K562 (cell line): Measurements from ENCODE around the gene PHKG2. TPM values are rescaled to one million over a fixed set of nuclear protein-coding genes. Genes with fewer than 3 reads are reported as not detected.
A peak's percentile ranks its signal among the peaks of the same experiment; 100 is the strongest.

Experiments used
- DPF2 ChIP-seq: fragments of 450-650 bp; IDR thresholded peaks from 2 replicates; pipeline ENCODE4 v1.6.1; 2016
- HDAC6 ChIP-seq: IDR thresholded peaks from 2 replicates; pipeline ENCODE4 v1.6.1; 2012; ENCODE audit warnings: low read depth, mild to moderate bottlenecking, control low read depth, inconsistent platforms, low read length, moderate library complexity
- HNRNPH1 ChIP-seq: fragments of 200-400 bp; formaldehyde crosslinking; optimal IDR thresholded peaks from 2 replicates; pipeline ENCODE3; 2017; ENCODE audit warnings: low read depth, mild to moderate bottlenecking, low read length, moderate library complexity
- HNRNPK ChIP-seq: fragments of 200-400 bp; formaldehyde crosslinking; IDR thresholded peaks from one replicate; pipeline ENCODE4 v1.6.1; 2018; ENCODE audit warnings: mild to moderate bottlenecking, low read depth, low read length; ENCODE audit not compliant: poor library complexity, severe bottlenecking
- HNRNPUL1 ChIP-seq: fragments of 200-400 bp; formaldehyde crosslinking; IDR thresholded peaks from 2 replicates; pipeline ENCODE4 v1.6.1; 2017; ENCODE audit warnings: low read length
- KLF6 ChIP-seq: fragments of 250-450 bp; sonication (Bioruptor Pico); IDR thresholded peaks from 2 replicates; pipeline ENCODE4 v1.4.0; 2020; ENCODE audit warnings: mild to moderate bottlenecking, moderate library complexity, borderline replicate concordance
- MCM7 ChIP-seq, 2 experiments: fragments of 450-650 bp; IDR thresholded peaks; 2 replicates each; pipeline ENCODE4 v1.6.1; 2016 to 2018
- SMAD4 ChIP-seq: fragments of 250-450 bp; sonication (Bioruptor Pico); conservative IDR thresholded peaks from 2 replicates; pipeline ENCODE4 v1.8.0; 2021; ENCODE audit warnings: inconsistent platforms, mild to moderate bottlenecking, moderate library complexity
- SMARCC2 ChIP-seq: fragments of 450-650 bp; IDR thresholded peaks from 2 replicates; pipeline ENCODE4 v1.6.1; 2017; ENCODE audit warnings: antibody characterized with exemption, moderate library complexity, mild to moderate bottlenecking, low read depth
- TCF7L2 ChIP-seq: fragments of 150-350 bp; IDR thresholded peaks from 2 replicates; pipeline ENCODE4 v1.6.1; 2016; ENCODE audit warnings: low read depth, mild to moderate bottlenecking, low read length, moderate library complexity
- TSC22D4 ChIP-seq: fragments of 450-650 bp; IDR thresholded peaks from 2 replicates; pipeline ENCODE4 v1.6.1; 2016; ENCODE audit warnings: missing genetic modification characterization, missing biosample characterization, control low read depth
- ZBTB17 ChIP-seq: fragments of 450-650 bp; formaldehyde crosslinking; IDR thresholded peaks from 2 replicates; pipeline ENCODE4 v1.4.0; 2020; ENCODE audit warnings: mild to moderate bottlenecking
- ZNF561 ChIP-seq: fragments of 450-650 bp; formaldehyde crosslinking; conservative IDR thresholded peaks from 2 replicates; pipeline ENCODE4 v1.4.0; 2020; ENCODE audit warnings: mild to moderate bottlenecking, moderate library complexity
- polyA plus RNA-seq, 8 experiments: library from polyadenylated mRNA; depleted of rRNA in 4 of 8; stranded (reverse) in 5 of 8; unstranded in 3 of 8; fragments of >200 nt; fragmentation: Nextera tagmentation in 2 of 8; fragmentation: Illumina TruSeq in 1 of 8; extraction: Ambion mirVana in 2 of 8; extraction: Trizol in 1 of 8; gene quantifications; 2 replicates each; pipeline versions ENCODE4 v1.2.1 to v1.2.3, GENCODE V29; 2011 to 2014; ENCODE audit warnings: inconsistent platforms in 1 of 8, missing spikeins in 1 of 8
- total RNA-seq, 7 experiments: library from RNA; depleted of rRNA in 6 of 7; stranded (reverse); fragments of >200 nt in 6 of 7; fragmentation: Illumina TruSeq in 2 of 7; extraction: Trizol in 2 of 7; gene quantifications; 2 replicates each; pipeline versions ENCODE4 v1.2.1 to v1.2.3, GENCODE V29; 2011 to 2021; ENCODE audit warnings: low replicate concordance in 1 of 7
- TF ChIP-seq, protein P1 (sequence below): sonication (generic); formaldehyde crosslinking; IDR thresholded peaks from 2 replicates; pipeline ENCODE4 v1.8.0; 2022; ENCODE audit warnings: mild to moderate bottlenecking, low read depth, missing genetic modification reagents
- TF ChIP-seq, protein P2 (sequence below), 3 experiments: fragments of 200-800 bp in 1 of 3; sonication (Bioruptor generic) in 1 of 3; sonication (generic) in 1 of 3; formaldehyde crosslinking in 1 of 3; IDR thresholded peaks; 2 replicates each; pipeline versions ENCODE4 v1.6.1 to v1.8.0; 2016 to 2022; ENCODE audit warnings: mild to moderate bottlenecking in 2 of 3, missing compliant biosample characterization in 2 of 3, missing genetic modification characterization in 2 of 3, missing genetic modification reagents in 1 of 3
- TF ChIP-seq, protein P3 (sequence below): sonication (generic); formaldehyde crosslinking; IDR thresholded peaks from 2 replicates; pipeline ENCODE4 v1.8.0; 2022; ENCODE audit warnings: mild to moderate bottlenecking, missing genetic modification reagents, borderline replicate concordance
- TF ChIP-seq, protein P4 (sequence below): fragments of 200-800 bp; sonication (Bioruptor generic); IDR thresholded peaks from 2 replicates; pipeline ENCODE4 v1.6.1; 2016; ENCODE audit warnings: missing genetic modification characterization, missing compliant biosample characterization

Gene PHKG2
- total and polyA plus RNA-seq, 9 of the 15 experiments (the other 6 are each of a cell fraction or from before 2014, with no cell fraction given), result 5.8 to 54.2 (median 30.7) TPM

DNA sequence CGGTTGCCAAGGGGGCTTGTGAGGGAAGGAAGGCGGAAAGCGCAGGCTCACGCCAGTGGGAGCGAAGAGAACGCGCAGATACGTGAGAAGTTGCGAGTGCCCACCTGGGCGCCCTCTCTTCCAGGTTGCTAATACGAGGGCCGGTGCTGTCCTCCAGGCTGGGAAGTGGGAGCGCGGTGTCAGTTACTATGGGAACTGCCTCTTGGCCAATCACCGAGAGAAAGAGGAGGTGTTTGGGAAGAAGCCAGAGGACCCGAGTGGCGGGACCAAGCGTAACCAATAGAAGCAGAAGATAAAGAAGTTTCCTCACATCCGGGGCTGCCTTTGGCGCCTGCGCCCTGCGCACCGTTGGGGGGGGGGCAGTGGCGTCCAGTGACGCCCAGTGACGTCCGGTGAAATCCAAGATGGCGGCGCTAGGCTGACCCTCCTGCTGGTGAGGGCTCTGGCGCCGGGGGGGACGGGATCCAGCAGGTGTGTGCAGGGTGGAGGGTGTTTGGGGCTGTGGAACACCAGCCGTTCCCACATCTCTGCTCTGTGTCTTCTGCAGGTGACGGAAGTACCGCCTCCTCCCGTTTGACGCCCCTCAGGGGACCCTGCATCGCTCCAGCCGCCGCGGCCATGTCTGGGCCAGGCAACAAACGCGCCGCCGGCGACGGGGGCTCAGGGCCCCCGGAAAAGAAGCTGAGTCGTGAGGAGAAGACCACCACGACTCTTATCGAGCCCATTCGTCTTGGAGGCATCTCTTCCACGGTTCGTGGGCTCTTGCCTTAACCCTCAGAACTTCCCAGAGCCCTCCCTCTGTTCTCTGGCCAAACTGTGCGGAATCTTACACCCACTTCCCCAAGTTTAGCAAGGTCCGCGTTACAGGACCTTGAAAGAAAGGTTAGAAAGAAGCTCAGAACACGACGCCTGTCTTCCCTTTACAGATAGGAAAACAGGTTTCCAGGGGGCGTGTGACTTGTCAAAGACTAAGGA is 14.0 kb downstream of the PHKG2 start, which contains the start of the genes CFAP119 and RNF40 (continued):
- TF ChIP-seq, protein P1, sequence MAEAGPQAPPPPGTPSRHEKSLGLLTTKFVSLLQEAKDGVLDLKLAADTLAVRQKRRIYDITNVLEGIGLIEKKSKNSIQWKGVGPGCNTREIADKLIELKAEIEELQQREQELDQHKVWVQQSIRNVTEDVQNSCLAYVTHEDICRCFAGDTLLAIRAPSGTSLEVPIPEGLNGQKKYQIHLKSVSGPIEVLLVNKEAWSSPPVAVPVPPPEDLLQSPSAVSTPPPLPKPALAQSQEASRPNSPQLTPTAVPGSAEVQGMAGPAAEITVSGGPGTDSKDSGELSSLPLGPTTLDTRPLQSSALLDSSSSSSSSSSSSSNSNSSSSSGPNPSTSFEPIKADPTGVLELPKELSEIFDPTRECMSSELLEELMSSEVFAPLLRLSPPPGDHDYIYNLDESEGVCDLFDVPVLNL (CRISPR knock-in tag), result no peak
- TF ChIP-seq SMAD4 (CRISPR knock-in tag), result no peak
- no peak for TF ChIP-seq TCF7L2
- no peak for TF ChIP-seq SMARCC2
- no peak for TF ChIP-seq HNRNPUL1
- TF ChIP-seq, protein P2, sequence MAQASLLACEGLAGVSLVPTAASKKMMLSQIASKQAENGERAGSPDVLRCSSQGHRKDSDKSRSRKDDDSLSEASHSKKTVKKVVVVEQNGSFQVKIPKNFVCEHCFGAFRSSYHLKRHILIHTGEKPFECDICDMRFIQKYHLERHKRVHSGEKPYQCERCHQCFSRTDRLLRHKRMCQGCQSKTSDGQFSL (CRISPR knock-in tag; IDR thresholded peaks at IDR 0.05), result peak; percentile 96
- TF ChIP-seq, protein P2 (tag; IDR thresholded peaks at IDR 0.05), result peak in 1 of 2 experiments; percentile 73; a peak in 1 of 4 replicates
- TF ChIP-seq DPF2, result no peak
- peak; percentile 55; the same call in 1 of the 2 replicates for TF ChIP-seq ZBTB17 (CRISPR knock-in tag)
- TF ChIP-seq HNRNPK, result no peak
- TF ChIP-seq HNRNPH1, result no peak
- TF ChIP-seq KLF6 (CRISPR knock-in tag), result no peak
- TF ChIP-seq MCM7 (IDR thresholded peaks at IDR 0.05), result no peak
- TF ChIP-seq, protein P3, sequence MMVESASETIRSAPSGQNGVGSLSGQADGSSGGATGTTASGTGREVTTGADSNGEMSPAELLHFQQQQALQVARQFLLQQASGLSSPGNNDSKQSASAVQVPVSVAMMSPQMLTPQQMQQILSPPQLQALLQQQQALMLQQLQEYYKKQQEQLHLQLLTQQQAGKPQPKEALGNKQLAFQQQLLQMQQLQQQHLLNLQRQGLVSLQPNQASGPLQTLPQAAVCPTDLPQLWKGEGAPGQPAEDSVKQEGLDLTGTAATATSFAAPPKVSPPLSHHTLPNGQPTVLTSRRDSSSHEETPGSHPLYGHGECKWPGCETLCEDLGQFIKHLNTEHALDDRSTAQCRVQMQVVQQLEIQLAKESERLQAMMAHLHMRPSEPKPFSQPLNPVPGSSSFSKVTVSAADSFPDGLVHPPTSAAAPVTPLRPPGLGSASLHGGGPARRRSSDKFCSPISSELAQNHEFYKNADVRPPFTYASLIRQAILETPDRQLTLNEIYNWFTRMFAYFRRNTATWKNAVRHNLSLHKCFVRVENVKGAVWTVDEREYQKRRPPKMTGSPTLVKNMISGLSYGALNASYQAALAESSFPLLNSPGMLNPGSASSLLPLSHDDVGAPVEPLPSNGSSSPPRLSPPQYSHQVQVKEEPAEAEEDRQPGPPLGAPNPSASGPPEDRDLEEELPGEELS, result no peak
- no peak for TF ChIP-seq TSC22D4 (tag)
- no peak for TF ChIP-seq HDAC6
- no peak for TF ChIP-seq ZNF561 (CRISPR knock-in tag)
- TF ChIP-seq, protein P4, sequence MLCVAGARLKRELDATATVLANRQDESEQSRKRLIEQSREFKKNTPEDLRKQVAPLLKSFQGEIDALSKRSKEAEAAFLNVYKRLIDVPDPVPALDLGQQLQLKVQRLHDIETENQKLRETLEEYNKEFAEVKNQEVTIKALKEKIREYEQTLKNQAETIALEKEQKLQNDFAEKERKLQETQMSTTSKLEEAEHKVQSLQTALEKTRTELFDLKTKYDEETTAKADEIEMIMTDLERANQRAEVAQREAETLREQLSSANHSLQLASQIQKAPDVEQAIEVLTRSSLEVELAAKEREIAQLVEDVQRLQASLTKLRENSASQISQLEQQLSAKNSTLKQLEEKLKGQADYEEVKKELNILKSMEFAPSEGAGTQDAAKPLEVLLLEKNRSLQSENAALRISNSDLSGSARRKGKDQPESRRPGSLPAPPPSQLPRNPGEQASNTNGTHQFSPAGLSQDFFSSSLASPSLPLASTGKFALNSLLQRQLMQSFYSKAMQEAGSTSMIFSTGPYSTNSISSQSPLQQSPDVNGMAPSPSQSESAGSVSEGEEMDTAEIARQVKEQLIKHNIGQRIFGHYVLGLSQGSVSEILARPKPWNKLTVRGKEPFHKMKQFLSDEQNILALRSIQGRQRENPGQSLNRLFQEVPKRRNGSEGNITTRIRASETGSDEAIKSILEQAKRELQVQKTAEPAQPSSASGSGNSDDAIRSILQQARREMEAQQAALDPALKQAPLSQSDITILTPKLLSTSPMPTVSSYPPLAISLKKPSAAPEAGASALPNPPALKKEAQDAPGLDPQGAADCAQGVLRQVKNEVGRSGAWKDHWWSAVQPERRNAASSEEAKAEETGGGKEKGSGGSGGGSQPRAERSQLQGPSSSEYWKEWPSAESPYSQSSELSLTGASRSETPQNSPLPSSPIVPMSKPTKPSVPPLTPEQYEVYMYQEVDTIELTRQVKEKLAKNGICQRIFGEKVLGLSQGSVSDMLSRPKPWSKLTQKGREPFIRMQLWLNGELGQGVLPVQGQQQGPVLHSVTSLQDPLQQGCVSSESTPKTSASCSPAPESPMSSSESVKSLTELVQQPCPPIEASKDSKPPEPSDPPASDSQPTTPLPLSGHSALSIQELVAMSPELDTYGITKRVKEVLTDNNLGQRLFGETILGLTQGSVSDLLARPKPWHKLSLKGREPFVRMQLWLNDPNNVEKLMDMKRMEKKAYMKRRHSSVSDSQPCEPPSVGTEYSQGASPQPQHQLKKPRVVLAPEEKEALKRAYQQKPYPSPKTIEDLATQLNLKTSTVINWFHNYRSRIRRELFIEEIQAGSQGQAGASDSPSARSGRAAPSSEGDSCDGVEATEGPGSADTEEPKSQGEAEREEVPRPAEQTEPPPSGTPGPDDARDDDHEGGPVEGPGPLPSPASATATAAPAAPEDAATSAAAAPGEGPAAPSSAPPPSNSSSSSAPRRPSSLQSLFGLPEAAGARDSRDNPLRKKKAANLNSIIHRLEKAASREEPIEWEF (CRISPR knock-in tag), result no peak
